Ovary (tissue), 3 donors: ENCODE results near the gene FREY1.

Experiments
- EP300 ChIP-seq: sonication (generic); formaldehyde crosslinking; IDR thresholded peaks from one replicate; pipeline ENCODE4 v1.6.1; 2017; ENCODE audit warnings: antibody characterized with exemption
- POLR2A ChIP-seq: fragments of 450-650 bp; IDR thresholded peaks from one replicate; pipeline ENCODE4 v1.6.1; 2017; ENCODE audit warnings: antibody characterized with exemption, mild to moderate bottlenecking, moderate library complexity
- TF ChIP-seq, protein P1 (sequence below), 3 donors: fragments of 450-650 bp in 2 of 3; fragments of 200-600 bp in 1 of 3; IDR thresholded peaks; one replicate each; pipeline versions ENCODE4 v1.5.1 to v1.8.0; 2016 to 2022; ENCODE audit warnings: antibody characterized with exemption in 3 of 3, mild to moderate bottlenecking in 1 of 3
- donor health status: DM: no; HTN: no; CAD: no.

DNA sequence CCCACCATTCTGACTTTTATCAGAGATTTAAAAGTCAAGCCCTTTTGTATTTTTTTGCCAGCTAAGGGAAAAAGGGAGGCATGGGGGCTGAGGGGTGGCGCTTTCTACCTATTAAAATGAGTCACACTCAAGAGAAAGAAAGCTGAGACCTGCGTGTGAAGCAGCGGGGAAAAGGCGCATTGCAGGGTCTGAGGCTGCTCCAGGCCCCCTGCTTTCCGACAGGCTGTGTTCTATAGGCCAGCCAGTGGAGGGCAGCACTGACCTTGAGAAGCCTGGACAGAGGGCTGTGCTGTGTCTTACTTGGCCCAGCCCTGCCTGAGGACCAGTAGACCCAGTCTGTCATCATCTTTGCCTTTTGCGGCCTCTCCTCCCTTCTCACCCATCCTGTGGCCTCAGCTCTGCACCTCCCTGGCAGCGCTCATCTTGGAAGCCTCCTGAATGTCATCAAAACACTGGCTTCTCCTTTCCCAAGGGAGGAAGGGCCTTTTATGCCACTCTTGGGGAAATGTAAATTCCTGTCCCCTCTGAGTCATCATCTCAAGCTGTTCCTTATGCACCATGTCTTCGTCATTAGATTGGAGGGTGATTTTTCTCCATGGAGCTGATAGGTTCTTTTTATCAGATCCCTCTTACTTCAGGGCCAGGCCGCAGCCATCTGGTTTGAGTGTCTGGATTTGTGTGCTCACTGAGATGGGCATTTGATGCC, 34.3 kb downstream of the FREY1 start:
- no peak for TF ChIP-seq POLR2A
- TF ChIP-seq, protein P1, sequence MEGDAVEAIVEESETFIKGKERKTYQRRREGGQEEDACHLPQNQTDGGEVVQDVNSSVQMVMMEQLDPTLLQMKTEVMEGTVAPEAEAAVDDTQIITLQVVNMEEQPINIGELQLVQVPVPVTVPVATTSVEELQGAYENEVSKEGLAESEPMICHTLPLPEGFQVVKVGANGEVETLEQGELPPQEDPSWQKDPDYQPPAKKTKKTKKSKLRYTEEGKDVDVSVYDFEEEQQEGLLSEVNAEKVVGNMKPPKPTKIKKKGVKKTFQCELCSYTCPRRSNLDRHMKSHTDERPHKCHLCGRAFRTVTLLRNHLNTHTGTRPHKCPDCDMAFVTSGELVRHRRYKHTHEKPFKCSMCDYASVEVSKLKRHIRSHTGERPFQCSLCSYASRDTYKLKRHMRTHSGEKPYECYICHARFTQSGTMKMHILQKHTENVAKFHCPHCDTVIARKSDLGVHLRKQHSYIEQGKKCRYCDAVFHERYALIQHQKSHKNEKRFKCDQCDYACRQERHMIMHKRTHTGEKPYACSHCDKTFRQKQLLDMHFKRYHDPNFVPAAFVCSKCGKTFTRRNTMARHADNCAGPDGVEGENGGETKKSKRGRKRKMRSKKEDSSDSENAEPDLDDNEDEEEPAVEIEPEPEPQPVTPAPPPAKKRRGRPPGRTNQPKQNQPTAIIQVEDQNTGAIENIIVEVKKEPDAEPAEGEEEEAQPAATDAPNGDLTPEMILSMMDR (IDR thresholded peaks at IDR 0.05): no peak
- TF ChIP-seq EP300: no peak
